HG03066 (cell line): ENCODE data around the gene ZMYND19.
"Not testable (repeated sequence)": the region's sequence is repeated elsewhere in the genome, so short reads cannot be mapped to it uniquely, and the experiment has no call there.

Experiments
- ATAC-seq: cut with Tn5 transposase; IDR thresholded peaks from one replicate; pipeline ENCODE4 v1.9.1; 2021; ENCODE audit warnings: low read depth; ENCODE audit not compliant: unreplicated experiment

Gene ZMYND19

GRCh38 chr9:137564134-137564533 is 26.2 kb downstream of the ZMYND19 start:
- ATAC-seq = no peak

DNA sequence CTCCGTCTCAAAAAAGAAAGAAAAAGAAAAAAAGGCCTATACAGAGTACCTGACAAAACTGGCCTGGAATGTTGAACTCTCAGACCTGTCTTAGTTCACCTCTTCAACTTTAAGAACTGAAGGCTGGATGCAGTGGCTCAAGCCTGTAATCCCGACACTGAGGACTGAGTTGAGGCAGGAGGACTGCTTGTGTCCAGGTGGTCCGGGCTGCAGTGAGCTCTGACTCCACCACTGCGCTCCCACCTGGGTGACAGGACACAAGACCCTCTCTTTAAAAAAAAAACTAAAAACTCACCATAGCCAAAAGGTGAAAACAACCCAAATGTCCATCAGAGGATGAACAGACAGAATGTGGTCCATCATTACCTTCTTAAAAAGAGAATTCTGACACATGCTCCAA is 32.2 kb downstream of the ZMYND19 start:
- no peak for ATAC-seq

DNA sequence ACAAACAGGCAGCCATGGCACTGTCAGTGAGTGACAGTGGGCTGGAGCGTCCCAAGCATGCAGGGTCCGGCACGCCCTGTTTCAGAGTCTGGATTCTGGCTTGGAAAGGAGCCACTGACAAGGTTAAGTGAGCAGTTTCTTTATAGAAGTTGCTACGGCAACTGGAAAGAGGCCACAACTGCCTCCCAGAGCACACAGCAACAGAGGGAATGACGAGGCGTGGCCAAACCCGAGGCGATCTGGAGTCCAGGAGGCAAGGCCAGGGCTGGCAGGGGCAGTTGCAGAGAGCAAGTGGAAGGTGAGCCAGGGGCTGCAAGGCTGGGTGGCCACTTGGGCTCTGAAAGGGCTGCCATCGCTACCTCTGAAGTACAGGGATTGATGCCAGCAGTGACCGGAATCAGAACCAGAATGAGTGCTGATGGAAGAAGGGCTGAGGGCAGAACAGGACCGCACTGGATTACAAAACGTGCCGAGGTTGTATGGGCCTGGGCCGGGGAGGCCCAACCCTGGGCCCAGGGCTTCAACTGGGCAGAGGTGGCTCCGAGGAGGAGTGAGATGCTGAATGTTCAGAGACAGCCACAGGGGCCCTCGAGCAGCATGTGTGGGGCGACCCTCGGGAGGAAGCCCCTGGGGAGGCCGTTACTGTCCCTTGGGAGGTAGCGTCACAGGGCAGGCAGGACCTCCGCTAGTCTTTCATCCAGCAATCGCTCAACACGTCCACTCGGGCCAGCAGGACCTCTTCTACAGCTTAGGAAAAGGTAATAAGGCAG is 34.1 kb downstream of the ZMYND19 start:
- ATAC-seq = no peak

- ATAC-seq = no peak
Measured at GRCh38 chr9:137555179-137555578, 35.1 kb downstream of the ZMYND19 start.

GRCh38 chr9:137554349-137554748 is 36.0 kb downstream of the ZMYND19 start:
- ATAC-seq = no peak

- not testable (repeated sequence) for ATAC-seq
Measured at GRCh38 chr9:137553654-137554053, 36.7 kb downstream of the ZMYND19 start.

- peak; percentile 12 for ATAC-seq
Measured at GRCh38 chr9:137552022-137552768, 38.1 kb downstream of the ZMYND19 start.

GRCh38 chr9:137551264-137552021 is 38.9 kb downstream of the ZMYND19 start, which contains the start of gene MRPL41:
Gene MRPL41 (plus strand): TSS chr9:137551879. CDS start chr9:137552082, 203 bp downstream.
- peak; percentile 66 for ATAC-seq

DNA sequence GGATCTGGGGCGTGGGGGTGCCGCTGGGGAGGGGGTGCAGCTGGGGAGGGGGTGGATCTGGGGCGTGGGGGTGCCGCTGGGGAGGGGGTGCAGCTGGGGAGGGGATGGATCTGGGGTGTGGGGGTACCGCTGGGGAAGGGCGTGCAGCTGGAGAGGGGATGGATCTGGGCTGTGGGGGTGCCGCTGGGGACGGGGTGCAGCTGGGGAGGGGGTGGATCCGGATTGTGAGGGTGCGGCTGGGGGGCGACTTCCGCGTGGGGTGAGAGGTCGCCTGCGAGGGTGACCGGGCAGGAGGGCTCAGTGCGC is 39.4 kb downstream of the ZMYND19 start:
- ATAC-seq = not testable (repeated sequence)

DNA sequence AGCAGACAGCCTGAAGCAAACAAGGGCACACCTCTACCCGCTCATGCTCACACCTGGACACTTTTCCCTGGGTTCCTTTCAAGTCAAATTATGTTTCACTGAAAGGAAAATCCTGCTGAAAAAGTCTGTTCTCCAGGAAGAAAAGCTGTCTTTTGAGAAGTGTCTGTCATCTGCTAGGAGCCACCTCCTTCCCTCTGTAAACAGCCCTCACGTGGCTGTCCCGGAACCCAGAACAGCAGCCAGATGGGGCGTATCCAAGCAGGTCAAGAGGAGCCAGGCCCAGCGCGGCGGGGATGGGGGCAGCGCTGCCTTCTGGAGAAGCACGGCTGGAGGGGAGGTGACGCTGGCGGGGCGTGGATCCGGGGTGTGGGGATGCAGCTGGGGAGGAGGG is 40.1 kb downstream of the ZMYND19 start, which contains the start of gene PNPLA7:
TSS of gene PNPLA7 (minus strand) at position 172 of the 391 bp plus-strand sequence. CDS start 205 bp downstream, outside the sequence.
- ATAC-seq = no peak

DNA sequence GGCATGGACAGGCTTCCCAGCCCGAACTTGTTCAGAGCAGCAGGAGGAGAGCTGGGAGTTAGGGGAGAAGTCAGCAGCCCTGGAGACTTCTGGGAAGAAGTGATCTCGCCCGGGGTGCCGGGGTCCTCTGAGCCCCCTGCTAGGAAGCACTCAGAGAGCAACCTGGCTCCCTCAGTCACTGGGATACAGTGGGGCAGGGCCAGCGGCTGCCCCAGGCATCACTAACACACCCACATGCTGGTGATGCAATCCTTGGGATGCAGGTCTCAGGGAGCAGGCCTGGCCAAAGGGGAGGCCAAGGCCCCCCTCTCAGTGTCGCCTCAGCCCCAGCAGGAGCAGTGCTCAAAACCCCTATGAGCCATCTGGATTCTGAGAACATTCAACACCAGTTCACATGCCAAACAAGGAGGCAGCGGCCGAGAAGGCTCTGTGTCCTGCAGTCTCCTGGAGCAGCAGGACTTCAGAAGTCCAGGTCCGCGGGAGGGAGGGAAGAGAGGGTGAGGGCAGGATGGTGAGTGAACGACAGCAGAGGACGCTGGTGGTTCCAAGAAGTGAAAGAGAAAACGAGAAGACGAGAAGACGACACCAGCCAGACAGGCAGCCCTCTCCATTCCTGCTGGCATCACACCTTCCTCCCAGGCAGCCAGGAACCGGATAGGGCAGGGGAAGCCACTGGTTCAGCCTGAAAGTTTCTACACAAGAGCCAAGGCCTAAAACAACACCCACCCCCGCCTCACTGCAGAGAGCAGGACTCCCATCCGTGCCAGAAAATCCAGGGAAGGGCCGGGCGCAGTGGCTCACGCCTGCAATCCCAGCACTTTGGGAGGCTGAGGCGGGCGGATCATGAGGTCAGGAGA is 42.4 kb downstream of the ZMYND19 start:
- no peak for ATAC-seq

- no peak for ATAC-seq
Measured at GRCh38 chr9:137545123-137545522, 45.2 kb downstream of the ZMYND19 start.

DNA sequence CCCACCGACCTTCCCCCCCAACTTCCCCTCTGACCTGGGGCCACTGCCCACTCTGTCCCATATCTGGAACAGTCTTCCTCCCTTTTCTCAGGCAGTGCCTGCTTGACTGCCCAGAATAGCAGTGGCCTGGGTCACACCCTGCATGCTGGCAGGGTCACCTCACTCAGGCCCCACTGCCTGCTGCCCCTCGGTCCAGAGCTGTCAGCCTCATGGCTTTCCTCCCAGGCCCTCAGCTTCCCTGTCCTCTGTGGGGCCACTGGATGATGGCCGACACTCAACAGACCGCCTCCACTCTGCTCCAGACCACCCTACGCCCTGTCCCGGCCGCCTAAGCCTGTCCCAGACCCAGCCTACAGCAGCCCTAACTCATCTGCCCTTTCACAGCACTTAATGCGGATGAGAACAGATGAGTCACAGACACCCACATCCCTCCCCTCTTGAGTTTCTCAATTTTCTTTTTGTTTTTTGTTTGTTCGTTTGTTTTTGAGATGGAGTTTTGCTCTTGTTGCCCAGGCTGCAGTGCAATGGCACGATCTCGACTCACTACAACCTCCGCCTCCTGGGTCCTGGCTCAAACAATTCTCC is 46.0 kb downstream of the ZMYND19 start:
- ATAC-seq = no peak

GRCh38 chr9:137543237-137543963 is 46.9 kb downstream of the ZMYND19 start:
- ATAC-seq = no peak

DNA sequence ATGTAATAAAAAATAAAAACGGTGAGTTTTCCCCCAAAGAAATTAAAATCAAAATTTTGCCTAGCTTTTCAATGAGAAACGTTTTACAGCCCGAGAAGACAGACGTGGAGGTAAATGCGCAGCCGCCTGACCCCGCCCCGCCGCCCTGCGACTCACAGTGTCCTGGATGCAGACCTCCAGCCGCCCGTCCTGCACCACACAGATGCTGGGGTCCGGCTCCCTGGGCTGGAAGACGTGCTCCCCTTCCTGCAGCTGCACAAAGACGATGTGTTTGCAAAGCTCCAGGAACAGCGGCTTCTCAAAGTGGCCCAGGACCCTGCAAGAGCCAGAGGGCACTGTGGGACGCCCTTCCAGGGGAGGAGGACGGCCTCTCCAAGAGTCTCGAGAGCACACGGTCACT is 47.8 kb downstream of the ZMYND19 start:
- no peak for ATAC-seq

DNA sequence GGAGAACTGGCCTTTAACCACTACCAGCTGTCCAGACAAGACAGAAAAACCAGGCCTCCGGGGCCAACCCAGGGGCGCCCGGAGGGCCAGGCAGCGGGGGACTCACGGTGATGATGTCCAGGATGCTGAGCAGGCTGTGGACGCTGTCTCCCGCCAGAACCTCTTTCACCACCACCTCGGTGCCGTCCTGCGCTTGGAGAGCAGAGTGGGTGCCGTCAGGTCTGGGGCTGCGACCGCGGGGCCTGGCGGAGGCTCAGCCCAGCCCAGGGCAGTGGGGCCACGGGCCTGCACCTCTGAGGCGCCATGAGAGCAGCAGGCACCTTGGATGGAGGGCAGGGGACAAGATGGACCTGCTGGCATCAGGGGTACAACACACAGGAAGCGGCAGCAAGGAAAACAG is 49.8 kb downstream of the ZMYND19 start:
- no peak for ATAC-seq

DNA sequence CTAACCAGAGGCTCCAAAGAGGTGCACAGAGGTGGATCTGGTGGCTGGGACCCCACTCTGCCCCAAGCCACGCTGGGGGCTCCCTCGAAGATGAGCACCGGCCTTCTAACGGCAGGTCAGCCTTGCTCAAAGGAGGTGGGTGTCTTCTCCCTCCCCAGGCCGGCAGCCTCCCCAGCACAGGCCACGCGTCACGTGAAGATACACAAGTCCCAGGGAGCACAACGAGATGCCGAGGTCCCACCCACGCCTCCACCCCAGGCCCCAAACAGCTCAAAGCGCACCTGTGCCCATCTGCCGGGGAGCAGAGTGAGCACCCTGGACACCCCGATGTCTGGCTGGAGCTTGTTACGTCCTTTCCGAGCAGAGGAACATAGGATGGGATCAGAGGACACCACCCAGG is 52.3 kb downstream of the ZMYND19 start:
- no peak for ATAC-seq

- ATAC-seq = not testable (repeated sequence)
Measured at GRCh38 chr9:137536594-137537131, 53.6 kb downstream of the ZMYND19 start.

DNA sequence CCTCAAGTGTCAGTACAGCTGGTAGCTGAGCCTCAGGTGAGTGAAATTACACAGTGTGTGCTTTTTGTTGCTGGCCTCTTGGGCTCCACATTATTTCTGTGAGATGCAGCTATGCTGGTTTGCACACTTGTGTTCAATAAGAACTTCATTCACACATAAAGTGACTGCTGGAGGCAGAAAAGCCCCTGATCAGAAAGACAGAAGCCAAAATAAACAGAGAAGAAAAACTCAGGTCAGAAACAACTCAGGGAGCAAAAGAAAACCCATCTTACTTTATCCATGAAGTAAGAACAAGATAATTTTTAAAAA is 55.2 kb downstream of the ZMYND19 start:
- no peak for ATAC-seq
